Mucosa of descending colon (tissue), 3 donors: ENCODE measurements around the gene EHD2. TPM values are rescaled to one million over a fixed set of nuclear protein-coding genes. Genes with fewer than 3 reads are reported as not detected.
"Not testable (repeated sequence)": the region's sequence is repeated elsewhere in the genome, so short reads cannot be mapped to it uniquely, and the experiment has no call there.

Experiments used
- ATAC-seq: fragments of 200-7000 bp; cut with Tn5 transposase; one replicate; pipeline ENCODE4 v1.9.1; 2020; ENCODE audit warnings: mild to moderate bottlenecking, moderate library complexity
- DNase-seq, 3 donors: peaks; one replicate each; pipeline ENCODE4 v3.0.0-alpha.2; 2020
- H3K36me3 ChIP-seq: fragments of 200-600 bp; one replicate; pipeline ENCODE4 v1.8.0; 2021; ENCODE audit warnings: low read depth, mild to moderate bottlenecking
- H3K4me1 ChIP-seq: fragments of 200-600 bp; one replicate; pipeline ENCODE4 v1.8.0; 2021; ENCODE audit warnings: low read depth, mild to moderate bottlenecking
- H3K4me3 ChIP-seq: fragments of 200-600 bp; one replicate; pipeline ENCODE4 v1.8.0; 2021; ENCODE audit warnings: mild to moderate bottlenecking
- H3K9me3 ChIP-seq: fragments of 200-600 bp; one replicate; pipeline ENCODE4 v1.8.0; 2021; ENCODE audit warnings: mild to moderate bottlenecking
- CTCF ChIP-seq: fragments of 200-600 bp; IDR thresholded peaks from one replicate; pipeline ENCODE4 v1.8.0; 2022; ENCODE audit warnings: antibody characterized with exemption, mild to moderate bottlenecking
- intact Hi-C, 2 donors: fragments of 100-400 bp; cut with DNase I in 1 of 2; cut with micrococcal nuclease in 1 of 2; formaldehyde crosslinking; loops; one replicate each; pipeline versions ENCODE4 v1.11.0 to v1.11.1; 2022; cut with DNase I, micrococcal nuclease
- total RNA-seq, 3 donors: library from RNA; stranded (reverse); fragmentation: NEBNext Ultra II Directional in 2 of 3; extraction: Animal tissue kit (Norgen Biotek cat#: 25700) in 2 of 3; gene quantifications; one replicate each; pipeline versions ENCODE4 v1.2.1 to v1.2.4, GENCODE V29; 2021 to 2023
- donor health status: DM: no; HTN: no; CAD: no; lungs with moderate emphysema.
- donor health status: DM: no; HTN: no; CAD: no.
- donor health status: DM: no; HTN: yes; CAD: no.

The EHD2 gene
- total RNA-seq, 3 donors from 2014 or later, result 10.8 to 108 (median 30.3) TPM

GRCh38 chr19:47707135-47707925 is 5.9 kb upstream of the EHD2 start:
- TF ChIP-seq CTCF, result peak; percentile 86
- no peaks in the 10 kb centered on the region for H3K36me3 ChIP-seq
- DNase-seq, result peak; percentile 65 to 82 (median 81)
- ATAC-seq, result peak; percentile 92
- intact Hi-C loops, result loop anchor here in 1 of 2 donors (5.0 kb wide), 1 partner anchor 270 kb away; no protein-coding TSS in a partner anchor
- H3K4me3 ChIP-seq, result no peak overlapping the region
- no peaks in the 10 kb centered on the region for H3K9me3 ChIP-seq
- peaks cover 4% of the 10 kb centered on the region for H3K4me1 ChIP-seq

DNA sequence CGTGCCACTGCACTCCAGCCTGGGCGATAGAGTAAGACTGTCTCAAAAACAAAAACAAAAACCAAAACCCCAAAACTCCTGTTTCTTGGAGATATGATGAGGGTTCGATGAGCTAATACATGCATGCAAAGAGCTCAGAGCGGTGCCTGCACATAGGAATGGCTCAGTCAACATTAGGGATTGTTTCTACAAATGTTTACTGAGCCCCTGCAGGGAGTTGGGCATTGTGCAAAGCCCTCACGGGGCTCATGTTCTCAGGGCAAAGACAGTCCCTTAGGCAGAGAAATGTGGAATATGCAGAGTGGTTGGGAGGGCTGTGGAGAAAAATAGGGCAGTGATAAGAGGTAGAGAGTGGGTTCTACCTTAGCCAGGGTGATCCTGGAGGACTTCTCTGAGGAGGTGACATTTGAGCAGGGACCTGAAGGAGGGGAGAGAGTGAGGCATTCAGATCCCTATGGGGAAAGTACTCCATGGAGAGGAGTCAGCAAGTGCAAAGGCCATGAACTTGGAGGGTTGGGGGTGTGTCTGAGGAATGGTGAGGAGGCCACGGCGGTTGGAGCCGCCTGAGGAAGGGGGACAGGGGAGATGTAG is 1.5 kb upstream of the EHD2 start:
- DNase-seq, result no peak
- intact Hi-C loops, result loop anchor here in 1 of 2 donors (10.0 kb wide), 1 partner anchor 73 kb away; no protein-coding TSS in a partner anchor
- no peaks in the 10 kb centered on the region for H3K9me3 ChIP-seq
- H3K4me3 ChIP-seq, result no peak overlapping the region
- TF ChIP-seq CTCF, result no peak
- no peak for ATAC-seq
- H3K4me1 ChIP-seq, result no peaks in the 10 kb centered on the region
- H3K36me3 ChIP-seq, result no peaks in the 10 kb centered on the region

GRCh38 chr19:47714339-47714738 is 1.1 kb downstream of the EHD2 start:
- H3K4me3 ChIP-seq, result no peak overlapping the region
- no peaks in the 10 kb centered on the region for H3K36me3 ChIP-seq
- no peaks in the 10 kb centered on the region for H3K9me3 ChIP-seq
- no peak for DNase-seq
- no peak for TF ChIP-seq CTCF
- no peak for ATAC-seq
- intact Hi-C loops, result loop anchor here in 1 of 2 donors (10.0 kb wide), 1 partner anchor 70 kb away; no protein-coding TSS in a partner anchor
- peaks cover 2% of the 10 kb centered on the region for H3K4me1 ChIP-seq

DNA sequence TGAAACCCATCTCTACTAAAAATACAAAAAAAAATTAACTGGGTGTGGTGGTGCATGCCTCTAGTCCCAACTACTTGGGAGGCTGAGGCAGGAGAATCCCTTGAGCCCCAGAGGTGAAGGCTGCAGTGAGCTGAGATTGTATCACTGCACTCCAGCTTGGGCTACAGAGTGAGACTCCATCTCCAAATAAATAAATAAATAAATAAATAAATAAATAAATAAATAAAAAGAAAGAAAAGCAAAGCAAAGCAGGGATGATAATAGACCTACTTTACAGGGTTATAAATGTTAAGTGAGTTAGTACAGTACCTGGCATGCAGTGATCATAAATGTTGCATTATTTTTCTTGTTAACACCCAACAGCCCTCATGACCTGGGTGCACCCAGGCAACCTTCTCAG is 1.6 kb downstream of the EHD2 start:
- DNase-seq, H3K9me3 ChIP-seq, H3K4me1 ChIP-seq, H3K4me3 ChIP-seq, ATAC-seq, H3K36me3 ChIP-seq: not testable (repeated sequence)
- intact Hi-C loops, result loop anchor here in 1 of 2 donors (10.0 kb wide), 1 partner anchor 70 kb away; no protein-coding TSS in a partner anchor

- H3K36me3 ChIP-seq, result no peaks in the 10 kb centered on the region
- DNase-seq (peak in 1 of 3 donors; percentile 46), ATAC-seq (no peak)
- H3K4me3 ChIP-seq, result no peak overlapping the region
- H3K4me1 ChIP-seq, result peaks cover 2% of the 10 kb centered on the region
- no peaks in the 10 kb centered on the region for H3K9me3 ChIP-seq
- intact Hi-C loops, result loop anchor here in 1 of 2 donors (10.0 kb wide), 1 partner anchor 68 kb away; no protein-coding TSS in a partner anchor
- TF ChIP-seq CTCF, result no peak
These were observed 3.2 kb downstream of the EHD2 start for GRCh38 chr19:47716270-47716937.

GRCh38 chr19:47718415-47719046 is 5.3 kb downstream of the EHD2 start:
- not testable (repeated sequence) for H3K4me1 ChIP-seq, ATAC-seq, H3K36me3 ChIP-seq, H3K4me3 ChIP-seq, H3K9me3 ChIP-seq
- DNase-seq, result peak in 1 of 3 donors; percentile 48
- intact Hi-C loops, result loop anchor here in 1 of 2 donors (10.0 kb wide), 1 partner anchor 66 kb away; no protein-coding TSS in a partner anchor
